Measurements from ENCODE around the gene GYG2.
"Not testable (repeated sequence)": the region's sequence is repeated elsewhere in the genome, so short reads cannot be mapped to it uniquely, and the experiment has no call there.

GYG2 gene

GRCh38 chrX:2874222-2875135, 45.7 kb downstream of the GYG2 start:
- no peak for DNase-seq

GRCh38 chrX:2875136-2875481, 46.4 kb downstream of the GYG2 start:
- no peak for DNase-seq

GRCh38 chrX:2875798-2876399, 47.2 kb downstream of the GYG2 start:
- DNase-seq, result no peak

- DNase-seq, result no peak
Observed at GRCh38 chrX:2878563-2878962, 49.8 kb downstream of the GYG2 start.

- DNase-seq, result no peak
Observed at GRCh38 chrX:2879670-2880069, 50.9 kb downstream of the GYG2 start.

GRCh38 chrX:2883770-2884169, 55.0 kb downstream of the GYG2 start:
- no peak for DNase-seq

- no peak for DNase-seq
Observed at GRCh38 chrX:2888309-2888708, 59.6 kb downstream of the GYG2 start.

- no peak for DNase-seq
Observed at GRCh38 chrX:2889045-2889605, 60.4 kb downstream of the GYG2 start.

GRCh38 chrX:2889706-2890490, 61.2 kb downstream of the GYG2 start:
- not testable (repeated sequence) for DNase-seq

GRCh38 chrX:2890536-2891460, 62.1 kb downstream of the GYG2 start:
- DNase-seq, result not testable (repeated sequence)

- DNase-seq, result no peak
Observed at GRCh38 chrX:2892816-2893215, 64.1 kb downstream of the GYG2 start.

- no peak for DNase-seq
Observed at GRCh38 chrX:2894885-2895292, 66.2 kb downstream of the GYG2 start.

- no peak for DNase-seq
Observed at GRCh38 chrX:2897311-2897689, 68.6 kb downstream of the GYG2 start.

- DNase-seq, result not testable (repeated sequence)
Observed at GRCh38 chrX:2897690-2898623, 69.2 kb downstream of the GYG2 start.

GRCh38 chrX:2898846-2899512, 70.2 kb downstream of the GYG2 start:
- DNase-seq, result no peak

GRCh38 chrX:2901367-2902036, 72.8 kb downstream of the GYG2 start:
- DNase-seq, result no peak

GRCh38 chrX:2902841-2903240, 74.1 kb downstream of the GYG2 start:
- DNase-seq, result no peak

- no peak for DNase-seq
Observed at GRCh38 chrX:2903366-2903765, 74.6 kb downstream of the GYG2 start.

GRCh38 chrX:2907295-2907694, 78.6 kb downstream of the GYG2 start:
- no peak for DNase-seq
